GM23338 (cell line): ENCODE results near the gene COL4A1. TPM values are rescaled to one million over a fixed set of nuclear protein-coding genes. Genes with fewer than 3 reads are reported as not detected.

ENCODE experiments used
- ATAC-seq: fragments of 200-7000 bp; cut with Tn5 transposase; 3 replicates; pipeline ENCODE4 v1.9.1; 2020
- DNase-seq: peaks from one replicate; pipeline ENCODE4 v3.0.0-alpha.2; 2015; ENCODE audit warnings: low spot score
- H2AFZ ChIP-seq: fragments of 200-600 bp; sonication (generic); 2 replicates; pipeline ENCODE4 v1.8.0; 2016; ENCODE audit warnings: antibody characterized with exemption, mild to moderate bottlenecking, moderate library complexity
- H3F3A ChIP-seq: fragments of 200-600 bp; sonication (generic); replicated peaks from 2 replicates; pipeline ENCODE4 v1.8.0; 2017; ENCODE audit warnings: antibody characterized with exemption, mixed run types, low read depth
- H3K27ac ChIP-seq: fragments of 200-600 bp; sonication (generic); 2 replicates; pipeline ENCODE4 v1.6.1; 2016; ENCODE audit warnings: low read depth
- H3K27me3 ChIP-seq: fragments of 200-600 bp; sonication (generic); 2 replicates; pipeline ENCODE4 v1.8.0; 2016; ENCODE audit warnings: mild to moderate bottlenecking, mixed run types, moderate library complexity; ENCODE audit not compliant: insufficient read depth
- H3K36me3 ChIP-seq: fragments of 200-600 bp; sonication (generic); 2 replicates; pipeline ENCODE4 v1.8.0; 2016; ENCODE audit warnings: mild to moderate bottlenecking; ENCODE audit not compliant: insufficient read depth
- H3K4me1 ChIP-seq: fragments of 200-600 bp; sonication (generic); 2 replicates; pipeline ENCODE4 v1.8.0; 2016; ENCODE audit warnings: mild to moderate bottlenecking, moderate library complexity; ENCODE audit not compliant: insufficient read depth
- H3K4me2 ChIP-seq: fragments of 200-600 bp; sonication (generic); 2 replicates; pipeline ENCODE4 v1.7.1; 2017; ENCODE audit warnings: mixed run types
- H3K4me3 ChIP-seq: fragments of 200-600 bp; sonication (generic); 2 replicates; pipeline ENCODE4 v1.6.1; 2016; ENCODE audit warnings: mixed run types
- H3K79me2 ChIP-seq: fragments of 200-600 bp; sonication (generic); replicated peaks from 2 replicates; pipeline ENCODE4 v1.8.0; 2017; ENCODE audit warnings: mild to moderate bottlenecking; ENCODE audit not compliant: insufficient read depth
- H3K9me2 ChIP-seq: fragments of 200-600 bp; sonication (generic); 2 replicates; pipeline ENCODE4 v1.8.0; 2017; ENCODE audit not compliant: insufficient read depth
- H4K20me1 ChIP-seq: fragments of 200-600 bp; sonication (generic); replicated peaks from 2 replicates; pipeline ENCODE4 v1.8.0; 2017; ENCODE audit warnings: mild to moderate bottlenecking; ENCODE audit not compliant: insufficient read depth
- H3K27ac Mint-ChIP-seq: 2 replicates; pipeline ENCODE4 v1.8.0; 2020; ENCODE audit warnings: inconsistent platforms, mild to moderate bottlenecking, moderate library complexity, mixed read lengths
- H3K27me3 Mint-ChIP-seq: 3 replicates; pipeline ENCODE4 v1.8.0; 2022; ENCODE audit warnings: low read depth, mild to moderate bottlenecking, moderate library complexity, mixed read lengths, inconsistent platforms; ENCODE audit not compliant: insufficient read depth, poor library complexity
- H3K36me3 Mint-ChIP-seq: 3 replicates; pipeline ENCODE4 v1.8.0; 2021; ENCODE audit warnings: low read depth, mild to moderate bottlenecking, inconsistent platforms, moderate library complexity, mixed read lengths
- H3K4me1 Mint-ChIP-seq: 3 replicates; pipeline ENCODE4 v1.8.0; 2020; ENCODE audit warnings: mild to moderate bottlenecking, inconsistent platforms, mixed read lengths
- H3K4me3 Mint-ChIP-seq: 3 replicates; pipeline ENCODE4 v1.8.0; 2021; ENCODE audit warnings: moderate library complexity, mild to moderate bottlenecking, inconsistent platforms, mixed read lengths
- H3K9me3 Mint-ChIP-seq: 3 replicates; pipeline ENCODE4 v1.8.0; 2020; ENCODE audit warnings: moderate library complexity, mild to moderate bottlenecking, inconsistent platforms, mixed read lengths
- CREB1 ChIP-seq: fragments of 250-450 bp; sonication (Bioruptor Pico); IDR thresholded peaks from 2 replicates; pipeline ENCODE4 v1.5.0; 2020; ENCODE audit warnings: low read depth, mild to moderate bottlenecking, moderate library complexity
- CTCF ChIP-seq, 2 experiments: fragments of 200-600 bp in 1 of 2; sonication (generic) in 1 of 2; conservative IDR thresholded peaks; 2 replicates each; pipeline versions ENCODE4 v1.5.1 to v1.6.1; 2016 to 2017; ENCODE audit warnings: antibody characterized with exemption in 2 of 2, low read depth in 2 of 2, mild to moderate bottlenecking in 2 of 2, moderate library complexity in 1 of 2
- ETS1 ChIP-seq: IDR thresholded peaks from 2 replicates; pipeline ENCODE4 v1.6.1; 2016; ENCODE audit warnings: antibody characterized with exemption
- EZH2phosphoT487 ChIP-seq: fragments of 200-600 bp; sonication (generic); IDR thresholded peaks from one replicate; pipeline ENCODE4 v1.8.1; 2018; ENCODE audit warnings: antibody characterized with exemption; ENCODE audit not compliant: unreplicated experiment
- JUNB ChIP-seq: IDR thresholded peaks from one replicate; pipeline ENCODE4 v1.6.1; 2016; ENCODE audit warnings: antibody characterized with exemption; ENCODE audit not compliant: unreplicated experiment
- NANOG ChIP-seq: IDR thresholded peaks from 2 replicates; pipeline ENCODE4 v1.6.1; 2016; ENCODE audit warnings: antibody characterized with exemption, borderline replicate concordance
- POLR2AphosphoS5 ChIP-seq: IDR thresholded peaks from 2 replicates; pipeline ENCODE4 v1.6.1; 2016; ENCODE audit warnings: antibody characterized with exemption, low read depth
- REST ChIP-seq: IDR thresholded peaks from one replicate; pipeline ENCODE4 v1.6.1; 2018; ENCODE audit warnings: antibody characterized with exemption; ENCODE audit not compliant: unreplicated experiment
- STAT1 ChIP-seq: IDR thresholded peaks from one replicate; pipeline ENCODE4 v1.6.1; 2016; ENCODE audit warnings: antibody characterized with exemption; ENCODE audit not compliant: unreplicated experiment
- ZNF331 ChIP-seq: fragments of 250-450 bp; sonication (Bioruptor Pico); IDR thresholded peaks from 2 replicates; pipeline ENCODE4 v1.5.0; 2020; ENCODE audit warnings: low read depth, mild to moderate bottlenecking, moderate library complexity
- ZNF462 ChIP-seq: fragments of 250-450 bp; sonication (Bioruptor Pico); IDR thresholded peaks from 2 replicates; pipeline ENCODE4 v1.5.0; 2020; ENCODE audit warnings: mild to moderate bottlenecking, moderate library complexity
- polyA plus RNA-seq: library from polyadenylated mRNA; unstranded; fragments of >200 nt; fragmentation: Nextera tagmentation; extraction: Ambion mirVana; gene quantifications from 2 replicates; pipeline ENCODE4 v1.2.1, GENCODE V29; 2016
- total RNA-seq: library from RNA; depleted of rRNA; stranded (reverse); fragments of >200 nt; shearing (Covaris generic); gene quantifications from 2 replicates; pipeline ENCODE4 v1.2.3, GENCODE V29; 2014

The COL4A1 gene
- total and polyA plus RNA-seq, 2 experiments from 2014 or later, result 39.1 to 110 TPM

- no peak overlapping the region for H3K27ac Mint-ChIP-seq
- Histone ChIP-seq H3F3A (no peaks in the 10 kb centered on the region), H3K4me2 (no peak overlapping the region), H3K36me3 (no peaks in the 10 kb centered on the region), H3K4me1 (0 out of 2 replicates have a peak, but pooled peaks cover 4% of the 10 kb centered on the region), H2AFZ (no peak overlapping the region), H3K4me3 (no peak overlapping the region), H3K79me2 (no peaks in the 10 kb centered on the region; the same call in 1 of the 2 replicates), H3K27ac (no peak overlapping the region), H3K9me2 (no peaks in the 10 kb centered on the region), H3K27me3 (no peaks in the 10 kb centered on the region), H4K20me1 (no peaks in the 10 kb centered on the region)
- no peak overlapping the region for H3K4me3 Mint-ChIP-seq
- ATAC-seq (no peak), DNase-seq (no peak)
- H3K4me1 Mint-ChIP-seq, result peaks cover 11% of the 10 kb centered on the region; the same call in 2 of the 3 replicates
- peaks cover 2% of the 10 kb centered on the region for H3K27me3 Mint-ChIP-seq
- no peaks in the 10 kb centered on the region for H3K9me3 Mint-ChIP-seq
- H3K36me3 Mint-ChIP-seq, result no peaks in the 10 kb centered on the region
- TF ChIP-seq CTCF (conservative IDR thresholded peaks at IDR 0.05; ENCODE audit: low read depth in 2 of 2) (no peak), CREB1 (CRISPR knock-in tag) (no peak), NANOG (no peak), JUNB (no peak), POLR2AphosphoS5 (no peak), STAT1 (no peak), EZH2phosphoT487 (no peak), ZNF462 (CRISPR knock-in tag) (no peak), ETS1 (no peak), REST (no peak), ZNF331 (no peak)
Observed at GRCh38 chr13:110214637-110215036, 92.3 kb downstream of the COL4A1 start.
